Endothelial cell of umbilical vein (primary cell): ENCODE measurements around the gene ARHGEF17. TPM values are rescaled to one million over a fixed set of nuclear protein-coding genes. Genes with fewer than 3 reads are reported as not detected.

ENCODE experiments used
- BruUV-seq: library from RNA; stranded (reverse); fragments of 400-500 nt; replicated peaks from 2 replicates; lab custom pipeline; 2021; lab: Mats Ljungman, UMichigan
- CTCF ChIA-PET: fragments of 300-600, 350-600 bp; sonication (Branson Sonifier 250); formaldehyde crosslinking; loops from one replicate; lab custom pipeline; 2021; ENCODE audit warnings: antibody characterized with exemption, inconsistent platforms; lab: Charles Lee
- POLR2A ChIA-PET: fragments of 300-600, 350-600 bp; sonication (Branson Sonifier 250); formaldehyde crosslinking; loops from one replicate; lab custom pipeline; 2021; ENCODE audit warnings: antibody characterized with exemption, inconsistent platforms; lab: Charles Lee
- DNase-seq: peaks from one replicate; pipeline ENCODE4 v3.0.0-alpha.2; 2011; ENCODE audit warnings: low read depth, low spot score
- FAIRE-seq: peaks from 2 replicates; lab custom pipeline; 2011; peaks lifted over from hg19 to GRCh38; lab: Jason Lieb, UNC
- H2AFZ ChIP-seq: 2 replicates; pipeline ENCODE4 v1.6.0; 2012; ENCODE audit warnings: low read depth, low read length, control low read depth, inconsistent platforms
- H3K27ac ChIP-seq: 2 replicates; pipeline ENCODE4 v1.5.1; 2011; ENCODE audit warnings: low read depth, mild to moderate bottlenecking, control low read depth, low read length, moderate library complexity; ENCODE audit not compliant: insufficient read depth
- H3K27me3 ChIP-seq, 2 experiments: 2 replicates each; pipeline versions ENCODE4 v1.6.0 to v1.6.1; 2011; ENCODE audit warnings: low read length in 2 of 2, mixed read lengths in 1 of 2; ENCODE audit not compliant: control insufficient read depth in 2 of 2, insufficient read depth in 2 of 2
- H3K36me3 ChIP-seq, 2 experiments: 2 replicates in 1 of 2; 3 replicates in 1 of 2; pipeline ENCODE4 v1.5.1; 2011; ENCODE audit warnings: low read length in 2 of 2, mild to moderate bottlenecking in 1 of 2, moderate library complexity in 1 of 2; ENCODE audit not compliant: control insufficient read depth in 2 of 2, insufficient read depth in 2 of 2; ENCODE audit errors: extremely low read depth in 1 of 2
- H3K4me1 ChIP-seq: 3 replicates; pipeline ENCODE4 v1.5.1; 2011; ENCODE audit warnings: mild to moderate bottlenecking, low read length; ENCODE audit not compliant: control insufficient read depth, insufficient read depth; ENCODE audit errors: extremely low read depth
- H3K4me2 ChIP-seq: 2 replicates; pipeline ENCODE4 v1.6.1; 2011; ENCODE audit warnings: low read length, control low read depth, mixed read lengths; ENCODE audit not compliant: insufficient read depth
- H3K4me3 ChIP-seq, 3 experiments: fragments of 200-600 bp in 1 of 3; sonication (generic), shearing (Covaris generic) in 1 of 3; replicated peaks in 1 of 3; 2 replicates each; pipeline ENCODE4 v1.5.1; 2011 to 2016; ENCODE audit warnings: control low read depth in 3 of 3, low read length in 3 of 3, mild to moderate bottlenecking in 2 of 3, inconsistent platforms in 1 of 3, low read depth in 1 of 3, moderate library complexity in 1 of 3; ENCODE audit not compliant: insufficient read depth in 1 of 3
- H3K79me2 ChIP-seq: 2 replicates; pipeline ENCODE4 v1.6.0; 2012; ENCODE audit warnings: low read length, inconsistent platforms; ENCODE audit not compliant: control insufficient read depth, insufficient read depth
- H3K9ac ChIP-seq: replicated peaks from 2 replicates; pipeline ENCODE3; 2011; ENCODE audit warnings: low read length, control low read depth; ENCODE audit not compliant: insufficient read depth; ENCODE audit errors: extremely low read depth
- H3K9me1 ChIP-seq: replicated peaks from 3 replicates; pipeline ENCODE4 v1.6.0; 2011; ENCODE audit warnings: mild to moderate bottlenecking, low read length; ENCODE audit not compliant: control insufficient read depth, insufficient read depth; ENCODE audit errors: extremely low read depth
- H3K9me3 ChIP-seq: replicated peaks from 2 replicates; pipeline ENCODE4 v1.5.1; 2012; ENCODE audit warnings: low read length, inconsistent platforms; ENCODE audit not compliant: control insufficient read depth, insufficient read depth
- H4K20me1 ChIP-seq: replicated peaks from 2 replicates; pipeline ENCODE3; 2011; ENCODE audit warnings: mild to moderate bottlenecking, low read length; ENCODE audit not compliant: control insufficient read depth, insufficient read depth; ENCODE audit errors: extremely low read depth
- CTCF ChIP-seq, 2 donors: IDR thresholded peaks; 1 replicate in 1 of 2; 2 replicates in 1 of 2; pipeline ENCODE4 v1.5.1; 2011; ENCODE audit warnings: low read length in 2 of 2, mild to moderate bottlenecking in 2 of 2, moderate library complexity in 2 of 2, control low read depth in 1 of 2, inconsistent platforms in 1 of 2, low read depth in 1 of 2; ENCODE audit not compliant: insufficient read depth in 1 of 2; ENCODE audit errors: extremely low read depth in 1 of 2
- EZH2 ChIP-seq: IDR thresholded peaks from 2 replicates; pipeline ENCODE4 v1.6.1; 2012; ENCODE audit warnings: borderline replicate concordance, low read depth, mild to moderate bottlenecking, moderate library complexity, low read length, inconsistent platforms; ENCODE audit not compliant: severe bottlenecking
- FOS ChIP-seq: IDR thresholded peaks from 2 replicates; pipeline ENCODE4 v1.6.1; 2011; ENCODE audit warnings: mild to moderate bottlenecking, low read length, moderate library complexity, borderline replicate concordance; ENCODE audit not compliant: insufficient read depth
- GATA2 ChIP-seq: IDR thresholded peaks from 2 replicates; pipeline ENCODE4 v1.7.0; 2011; ENCODE audit warnings: low read depth, mild to moderate bottlenecking, moderate library complexity, mixed read lengths, low read length; ENCODE audit not compliant: insufficient read length, insufficient read depth
- JUN ChIP-seq: IDR thresholded peaks from 2 replicates; pipeline ENCODE4 v1.6.1; 2011; ENCODE audit warnings: borderline replicate concordance, low read depth; ENCODE audit not compliant: insufficient read length, insufficient read depth
- MAX ChIP-seq: IDR thresholded peaks from 2 replicates; pipeline ENCODE4 v1.6.1; 2011; ENCODE audit not compliant: insufficient read depth, insufficient read length
- MYC ChIP-seq: IDR thresholded peaks from one replicate; pipeline ENCODE4 v1.6.1; 2011; ENCODE audit warnings: mild to moderate bottlenecking, low read depth, low read length
- POLR2A ChIP-seq: IDR thresholded peaks from 2 replicates; pipeline ENCODE4 v1.6.1; 2012; ENCODE audit warnings: low read depth, mild to moderate bottlenecking, control low read depth, low read length
- POLR2AphosphoS5 ChIP-seq: IDR thresholded peaks from 2 replicates; pipeline ENCODE4 v1.6.1; 2012; ENCODE audit warnings: low read depth, mild to moderate bottlenecking, control low read depth, low read length, moderate library complexity; ENCODE audit not compliant: insufficient read depth
- dilution Hi-C: fragments of 300-500 bp; cut with MboI; formaldehyde crosslinking; loops from one replicate; pipeline ENCODE4 v1.15.0; 2019; ENCODE audit warnings: low sequenced_read_pairs; ENCODE audit not compliant: extremely low pct_ligation_motif_present
- intact Hi-C: fragments of 100-400 bp; cut with micrococcal nuclease; formaldehyde crosslinking; loops from one replicate; pipeline ENCODE4 v1.10.0; 2022
- polyA plus RNA-seq, 4 experiments: library from polyadenylated mRNA; depleted of rRNA in 3 of 4; stranded (reverse) in 3 of 4; unstranded in 1 of 4; fragments of >200 nt; gene quantifications; 2 replicates each; pipeline versions ENCODE4 v1.2.1 to v1.2.3, GENCODE V29; 2011 to 2012; ENCODE audit warnings: missing spikeins in 1 of 4
- total RNA-seq: library from RNA; stranded (reverse); gene quantifications from 2 replicates; pipeline ENCODE4 v1.2.3, GENCODE V29; 2021

The ARHGEF17 gene
- total and polyA plus RNA-seq, 2 donors (not counting 3 experiments of a cell fraction or from before 2014, with no cell fraction given) = 74.9 to 89.9 TPM

- no TSS peak for BruUV-seq
- Histone ChIP-seq H3K9me3 (no peaks in the 10 kb centered on the region), H3K9me1 (no peaks in the 10 kb centered on the region), H3K4me2 (no peak overlapping the region), H3K9ac (no peak overlapping the region), H3K27me3 (no peaks in the 10 kb centered on the region), H3K79me2 (peaks cover 31% of the 10 kb centered on the region), H3K4me1 (peaks cover 22% of the 10 kb centered on the region), H4K20me1 (no peaks in the 10 kb centered on the region), H3K4me3 (no peak overlapping the region), H3K36me3 (peaks cover 0 to 5% of the 10 kb centered on the region in 2 experiments), H3K27ac (no peak overlapping the region), H2AFZ (no peak overlapping the region)
- CTCF ChIA-PET = interaction anchor here (1.3 to 1.5 kb wide), 2 partner anchors 39 to 83 kb away, joined by 4 read pairs; no protein-coding TSS in a partner anchor
- DNase-seq (no peak), FAIRE-seq (no peak)
- intact Hi-C loops (no loop called here), dilution Hi-C loops (no loop called here)
- TF ChIP-seq JUN (no peak), MAX (no peak), POLR2A (no peak), GATA2 (no peak), CTCF (IDR thresholded peaks at IDR 0.05; ENCODE audit: extremely low read depth in 1 of 2, insufficient read depth in 1 of 2, low read depth in 1 of 2, low read length in 2 of 2) (no peak), MYC (no peak), POLR2AphosphoS5 (no peak), FOS (no peak), EZH2 (no peak)
- POLR2A ChIA-PET = no interaction called here
These were observed 81.8 kb downstream of the ARHGEF17 start for GRCh38 chr11:73389916-73390315.
